WTC11 (cell line): Measurements from ENCODE around the gene ARHGAP23. TPM values are rescaled to one million over a fixed set of nuclear protein-coding genes. Genes with fewer than 3 reads are reported as not detected.

Experiments used
- ATAC-seq: fragments of 200-7000 bp; cut with Tn5 transposase; 2 replicates; pipeline ENCODE4 v1.10.0; 2021; ENCODE audit warnings: mild to moderate bottlenecking, moderate library complexity
- CTCF ChIA-PET: fragments of 300-600 bp; sonication (Branson Sonifier 250); formaldehyde crosslinking; loops from one replicate; lab custom pipeline; 2021; ENCODE audit warnings: antibody characterized with exemption; lab: Charles Lee
- POLR2A ChIA-PET: fragments of 350-600 bp; sonication (Branson Sonifier 250); formaldehyde crosslinking; loops from one replicate; lab custom pipeline; 2021; ENCODE audit warnings: antibody characterized with exemption; lab: Charles Lee
- DNase-seq: peaks from one replicate; pipeline ENCODE4 v3.0.0; 2021; ENCODE audit warnings: low spot score
- H3K27ac Mint-ChIP-seq: 2 replicates; pipeline ENCODE4 v1.8.0; 2021; ENCODE audit warnings: mixed read lengths
- H3K27me3 Mint-ChIP-seq: 2 replicates; pipeline ENCODE4 v1.8.0; 2021; ENCODE audit warnings: low read depth, mild to moderate bottlenecking, moderate library complexity, mixed read lengths
- H3K36me3 Mint-ChIP-seq: 2 replicates; pipeline ENCODE4 v1.8.0; 2021; ENCODE audit warnings: mixed read lengths
- H3K4me1 Mint-ChIP-seq: 2 replicates; pipeline ENCODE4 v1.8.0; 2022; ENCODE audit warnings: mixed read lengths
- H3K4me3 Mint-ChIP-seq: 2 replicates; pipeline ENCODE4 v1.8.0; 2021; ENCODE audit warnings: mild to moderate bottlenecking, moderate library complexity, mixed read lengths
- H3K9me3 Mint-ChIP-seq: 2 replicates; pipeline ENCODE4 v1.8.0; 2021; ENCODE audit warnings: mixed read lengths
- ATF3 ChIP-seq: sonication (generic); formaldehyde crosslinking; conservative IDR thresholded peaks from 2 replicates; pipeline ENCODE4 v1.8.1; 2022; ENCODE audit warnings: mild to moderate bottlenecking, missing genetic modification reagents
- CDX4 ChIP-seq: fragments of 250-450 bp; sonication (Bioruptor Pico); IDR thresholded peaks from 2 replicates; pipeline ENCODE4 v1.9.0; 2021; ENCODE audit warnings: moderate library complexity, mild to moderate bottlenecking, inconsistent platforms, borderline replicate concordance
- CTCF ChIP-seq: fragments of 200-600 bp; IDR thresholded peaks from 2 replicates; pipeline ENCODE4 v1.8.0; 2022; ENCODE audit warnings: antibody characterized with exemption
- GABPB1 ChIP-seq: sonication (generic); formaldehyde crosslinking; IDR thresholded peaks from 2 replicates; pipeline ENCODE4 v1.8.1; 2023; ENCODE audit warnings: mild to moderate bottlenecking, missing genetic modification reagents
- GTF2I ChIP-seq: fragments of 250-450 bp; sonication (Bioruptor Pico); conservative IDR thresholded peaks from 2 replicates; pipeline ENCODE4 v1.4.0; 2021; ENCODE audit warnings: mild to moderate bottlenecking
- NFYB ChIP-seq: sonication (generic); formaldehyde crosslinking; conservative IDR thresholded peaks from 2 replicates; pipeline ENCODE4 v1.8.0; 2022; ENCODE audit warnings: low read depth, missing genetic modification reagents
- NR1H2 ChIP-seq: sonication (generic); formaldehyde crosslinking; IDR thresholded peaks from 2 replicates; pipeline ENCODE4 v1.9.0; 2021; ENCODE audit warnings: mild to moderate bottlenecking, moderate library complexity, missing genetic modification reagents
- SMAD3 ChIP-seq: sonication (generic); formaldehyde crosslinking; IDR thresholded peaks from 2 replicates; pipeline ENCODE4 v1.8.0; 2022; ENCODE audit warnings: missing genetic modification reagents, mild to moderate bottlenecking, borderline replicate concordance
- TEAD1 ChIP-seq: sonication (generic); formaldehyde crosslinking; IDR thresholded peaks from 2 replicates; pipeline ENCODE4 v1.8.0; 2022; ENCODE audit warnings: mild to moderate bottlenecking, missing genetic modification reagents
- ZNF396 ChIP-seq: fragments of 250-450 bp; sonication (Bioruptor Pico); IDR thresholded peaks from 2 replicates; pipeline ENCODE4 v1.8.0; 2021; ENCODE audit warnings: mild to moderate bottlenecking, moderate library complexity, borderline replicate concordance
- ZNF671 ChIP-seq: fragments of 250-450 bp; sonication (Bioruptor Pico); IDR thresholded peaks from 2 replicates; pipeline ENCODE4 v1.8.0; 2021; ENCODE audit warnings: mild to moderate bottlenecking
- total RNA-seq: library from RNA; stranded (reverse); gene quantifications from 3 replicates; pipeline ENCODE4 v1.2.3, GENCODE V29; 2021
- TF ChIP-seq, protein P1 (sequence below): sonication (generic); formaldehyde crosslinking; IDR thresholded peaks from 2 replicates; pipeline ENCODE4 v1.8.0; 2023; ENCODE audit warnings: missing genetic modification reagents, mild to moderate bottlenecking, borderline replicate concordance
- TF ChIP-seq, protein P2 (sequence below): sonication (generic); formaldehyde crosslinking; IDR thresholded peaks from 2 replicates; pipeline ENCODE4 v1.8.0; 2022; ENCODE audit warnings: mild to moderate bottlenecking, missing genetic modification reagents
- TF ChIP-seq, protein P3 (sequence below): sonication (generic); formaldehyde crosslinking; IDR thresholded peaks from 2 replicates; pipeline ENCODE4 v1.8.1; 2022; ENCODE audit warnings: mild to moderate bottlenecking, missing genetic modification reagents, moderate library complexity, borderline replicate concordance
- TF ChIP-seq, protein P4 (sequence below): sonication (generic); formaldehyde crosslinking; IDR thresholded peaks from 2 replicates; pipeline ENCODE4 v1.8.0; 2022; ENCODE audit warnings: mild to moderate bottlenecking, missing genetic modification reagents

ARHGAP23 gene
- total RNA-seq, 1 experiment from 2014 or later: 66.0 TPM

DNA sequence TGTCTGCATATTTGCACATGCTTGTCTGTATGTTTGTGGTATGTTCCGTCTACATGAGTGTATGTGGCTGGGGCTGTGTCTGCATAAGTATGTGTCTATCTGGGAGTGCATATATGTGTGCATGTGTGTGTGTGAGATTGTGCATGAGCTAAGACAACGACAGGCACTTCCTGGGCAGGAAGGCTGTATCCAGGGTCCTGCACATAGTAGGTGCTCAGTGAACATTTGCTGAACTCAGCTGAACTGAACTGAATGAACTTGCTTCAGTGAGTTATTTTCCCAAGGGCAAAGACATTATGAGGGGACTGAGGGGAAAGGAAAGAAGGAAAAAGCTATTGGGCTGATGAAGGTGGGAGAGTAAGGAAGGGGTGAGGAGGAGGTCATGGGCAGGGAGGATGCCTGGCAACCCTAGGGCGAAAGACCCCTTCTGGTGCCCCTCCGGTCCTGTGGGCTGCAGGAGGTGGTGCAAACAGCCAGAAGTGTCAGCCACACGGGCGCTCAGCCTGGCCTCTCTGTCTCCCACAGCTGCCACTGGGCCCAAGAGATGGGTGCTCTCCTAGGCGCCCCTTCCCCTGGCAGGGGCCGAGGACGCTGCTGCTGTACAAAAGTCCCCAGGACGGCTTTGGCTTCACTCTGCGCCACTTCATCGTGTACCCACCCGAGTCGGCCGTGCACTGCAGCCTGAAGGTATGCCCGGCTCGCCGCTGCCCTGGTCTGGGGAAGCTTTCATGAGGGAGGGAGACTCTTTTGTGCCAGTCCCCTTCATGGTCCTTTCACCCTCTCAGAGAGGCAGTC lies 29.5 kb downstream of the ARHGAP23 start (continued):
- TF ChIP-seq, protein P1, sequence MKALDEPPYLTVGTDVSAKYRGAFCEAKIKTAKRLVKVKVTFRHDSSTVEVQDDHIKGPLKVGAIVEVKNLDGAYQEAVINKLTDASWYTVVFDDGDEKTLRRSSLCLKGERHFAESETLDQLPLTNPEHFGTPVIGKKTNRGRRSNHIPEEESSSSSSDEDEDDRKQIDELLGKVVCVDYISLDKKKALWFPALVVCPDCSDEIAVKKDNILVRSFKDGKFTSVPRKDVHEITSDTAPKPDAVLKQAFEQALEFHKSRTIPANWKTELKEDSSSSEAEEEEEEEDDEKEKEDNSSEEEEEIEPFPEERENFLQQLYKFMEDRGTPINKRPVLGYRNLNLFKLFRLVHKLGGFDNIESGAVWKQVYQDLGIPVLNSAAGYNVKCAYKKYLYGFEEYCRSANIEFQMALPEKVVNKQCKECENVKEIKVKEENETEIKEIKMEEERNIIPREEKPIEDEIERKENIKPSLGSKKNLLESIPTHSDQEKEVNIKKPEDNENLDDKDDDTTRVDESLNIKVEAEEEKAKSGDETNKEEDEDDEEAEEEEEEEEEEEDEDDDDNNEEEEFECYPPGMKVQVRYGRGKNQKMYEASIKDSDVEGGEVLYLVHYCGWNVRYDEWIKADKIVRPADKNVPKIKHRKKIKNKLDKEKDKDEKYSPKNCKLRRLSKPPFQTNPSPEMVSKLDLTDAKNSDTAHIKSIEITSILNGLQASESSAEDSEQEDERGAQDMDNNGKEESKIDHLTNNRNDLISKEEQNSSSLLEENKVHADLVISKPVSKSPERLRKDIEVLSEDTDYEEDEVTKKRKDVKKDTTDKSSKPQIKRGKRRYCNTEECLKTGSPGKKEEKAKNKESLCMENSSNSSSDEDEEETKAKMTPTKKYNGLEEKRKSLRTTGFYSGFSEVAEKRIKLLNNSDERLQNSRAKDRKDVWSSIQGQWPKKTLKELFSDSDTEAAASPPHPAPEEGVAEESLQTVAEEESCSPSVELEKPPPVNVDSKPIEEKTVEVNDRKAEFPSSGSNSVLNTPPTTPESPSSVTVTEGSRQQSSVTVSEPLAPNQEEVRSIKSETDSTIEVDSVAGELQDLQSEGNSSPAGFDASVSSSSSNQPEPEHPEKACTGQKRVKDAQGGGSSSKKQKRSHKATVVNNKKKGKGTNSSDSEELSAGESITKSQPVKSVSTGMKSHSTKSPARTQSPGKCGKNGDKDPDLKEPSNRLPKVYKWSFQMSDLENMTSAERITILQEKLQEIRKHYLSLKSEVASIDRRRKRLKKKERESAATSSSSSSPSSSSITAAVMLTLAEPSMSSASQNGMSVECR: no peak
- TF ChIP-seq, protein P2, sequence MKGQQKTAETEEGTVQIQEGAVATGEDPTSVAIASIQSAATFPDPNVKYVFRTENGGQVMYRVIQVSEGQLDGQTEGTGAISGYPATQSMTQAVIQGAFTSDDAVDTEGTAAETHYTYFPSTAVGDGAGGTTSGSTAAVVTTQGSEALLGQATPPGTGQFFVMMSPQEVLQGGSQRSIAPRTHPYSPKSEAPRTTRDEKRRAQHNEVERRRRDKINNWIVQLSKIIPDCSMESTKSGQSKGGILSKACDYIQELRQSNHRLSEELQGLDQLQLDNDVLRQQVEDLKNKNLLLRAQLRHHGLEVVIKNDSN: no peak
- TF ChIP-seq, protein P3, sequence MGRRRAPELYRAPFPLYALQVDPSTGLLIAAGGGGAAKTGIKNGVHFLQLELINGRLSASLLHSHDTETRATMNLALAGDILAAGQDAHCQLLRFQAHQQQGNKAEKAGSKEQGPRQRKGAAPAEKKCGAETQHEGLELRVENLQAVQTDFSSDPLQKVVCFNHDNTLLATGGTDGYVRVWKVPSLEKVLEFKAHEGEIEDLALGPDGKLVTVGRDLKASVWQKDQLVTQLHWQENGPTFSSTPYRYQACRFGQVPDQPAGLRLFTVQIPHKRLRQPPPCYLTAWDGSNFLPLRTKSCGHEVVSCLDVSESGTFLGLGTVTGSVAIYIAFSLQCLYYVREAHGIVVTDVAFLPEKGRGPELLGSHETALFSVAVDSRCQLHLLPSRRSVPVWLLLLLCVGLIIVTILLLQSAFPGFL (CRISPR knock-in tag): no peak

DNA sequence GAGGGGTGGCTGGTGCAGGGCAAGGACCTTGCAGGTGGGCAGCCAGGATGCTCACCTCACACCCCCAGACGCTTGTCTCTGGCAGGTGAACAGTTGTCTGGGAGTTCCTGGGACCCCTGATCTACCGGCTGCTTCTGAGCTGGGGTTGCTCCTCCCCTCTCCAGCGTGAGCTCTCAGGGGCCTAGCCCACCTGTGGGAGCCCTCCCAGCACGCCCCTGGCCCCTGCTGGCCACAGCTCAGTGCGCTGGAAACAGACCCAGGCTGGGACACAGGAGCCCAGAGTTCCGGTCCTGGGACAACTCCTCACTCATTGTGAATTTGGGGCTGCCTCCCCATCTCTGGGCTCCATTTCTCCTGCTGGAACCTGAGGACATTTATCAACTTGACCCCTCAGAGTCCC lies 30.3 kb downstream of the ARHGAP23 start:
- H3K4me1 Mint-ChIP-seq: peaks cover 44% of the 10 kb centered on the region
- no peaks in the 10 kb centered on the region for H3K9me3 Mint-ChIP-seq
- no peak overlapping the region for H3K4me3 Mint-ChIP-seq
- POLR2A ChIA-PET: no interaction called here
- no peaks in the 10 kb centered on the region for H3K27me3 Mint-ChIP-seq
- CTCF ChIA-PET: interaction anchor here (0.6 to 1.1 kb wide), 6 partner anchors 14 to 205 kb away, joined by 3 to 4 read pairs (median 4); no protein-coding TSS in a partner anchor
- no peak for DNase-seq
- ATAC-seq: no peak
- no peak overlapping the region for H3K27ac Mint-ChIP-seq
- TF ChIP-seq ZNF396 (CRISPR knock-in tag) (no peak), CTCF (no peak), ZNF671 (CRISPR knock-in tag) (no peak), TEAD1 (no peak), CDX4 (no peak), SMAD3 (no peak), ATF3 (CRISPR knock-in tag) (no peak), NR1H2 (CRISPR knock-in tag) (no peak), GTF2I (CRISPR knock-in tag) (no peak), NFYB (CRISPR knock-in tag) (no peak), GABPB1 (no peak)
- TF ChIP-seq, protein P4, sequence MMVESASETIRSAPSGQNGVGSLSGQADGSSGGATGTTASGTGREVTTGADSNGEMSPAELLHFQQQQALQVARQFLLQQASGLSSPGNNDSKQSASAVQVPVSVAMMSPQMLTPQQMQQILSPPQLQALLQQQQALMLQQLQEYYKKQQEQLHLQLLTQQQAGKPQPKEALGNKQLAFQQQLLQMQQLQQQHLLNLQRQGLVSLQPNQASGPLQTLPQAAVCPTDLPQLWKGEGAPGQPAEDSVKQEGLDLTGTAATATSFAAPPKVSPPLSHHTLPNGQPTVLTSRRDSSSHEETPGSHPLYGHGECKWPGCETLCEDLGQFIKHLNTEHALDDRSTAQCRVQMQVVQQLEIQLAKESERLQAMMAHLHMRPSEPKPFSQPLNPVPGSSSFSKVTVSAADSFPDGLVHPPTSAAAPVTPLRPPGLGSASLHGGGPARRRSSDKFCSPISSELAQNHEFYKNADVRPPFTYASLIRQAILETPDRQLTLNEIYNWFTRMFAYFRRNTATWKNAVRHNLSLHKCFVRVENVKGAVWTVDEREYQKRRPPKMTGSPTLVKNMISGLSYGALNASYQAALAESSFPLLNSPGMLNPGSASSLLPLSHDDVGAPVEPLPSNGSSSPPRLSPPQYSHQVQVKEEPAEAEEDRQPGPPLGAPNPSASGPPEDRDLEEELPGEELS (CRISPR knock-in tag): no peak
- H3K36me3 Mint-ChIP-seq: peaks cover 19% of the 10 kb centered on the region
